ENCODE results near the gene LYPD3. TPM values are rescaled to one million over a fixed set of nuclear protein-coding genes. Genes with fewer than 3 reads are reported as not detected.
A peak's percentile ranks its signal among the peaks of the same experiment; 100 is the strongest.

The LYPD3 gene
- polyA plus RNA-seq, 3 donors: 1.8 to 13.2 (median 3.1) TPM

DNA sequence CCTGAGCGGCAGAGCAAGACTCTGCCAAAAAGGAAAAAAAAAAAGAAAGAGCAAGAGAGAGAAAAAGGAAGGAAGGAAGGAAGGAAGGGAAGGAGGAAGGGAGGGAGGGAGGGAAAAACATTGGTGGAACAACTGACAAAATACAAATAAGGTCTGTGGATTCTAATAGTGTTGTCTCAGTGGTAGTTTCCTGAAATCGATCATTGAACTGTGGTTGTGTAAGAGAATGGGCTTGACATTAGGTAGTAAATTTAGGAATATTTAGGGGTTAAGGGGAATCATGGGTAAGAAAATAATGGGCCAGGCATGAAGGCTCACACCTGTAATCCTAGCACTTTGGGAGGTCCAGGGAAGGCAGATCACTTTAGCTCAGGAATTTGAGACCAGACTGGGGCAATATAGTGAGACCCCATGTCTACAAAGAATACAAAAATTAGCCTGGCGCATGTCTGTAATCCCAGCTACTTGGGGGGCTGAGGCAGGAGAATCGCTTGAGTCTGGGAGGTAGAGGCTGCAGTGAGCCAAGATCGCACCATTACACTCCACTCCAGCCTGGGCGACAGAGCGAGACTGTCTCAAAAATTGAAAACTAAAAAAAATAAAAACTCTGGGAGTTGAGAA, 24.7 kb upstream of the LYPD3 start:
- DNase-seq (ENCODE audit: extremely low read depth in 1 of 11, low read depth in 9 of 11, low spot score in 4 of 11): no peak

DNA sequence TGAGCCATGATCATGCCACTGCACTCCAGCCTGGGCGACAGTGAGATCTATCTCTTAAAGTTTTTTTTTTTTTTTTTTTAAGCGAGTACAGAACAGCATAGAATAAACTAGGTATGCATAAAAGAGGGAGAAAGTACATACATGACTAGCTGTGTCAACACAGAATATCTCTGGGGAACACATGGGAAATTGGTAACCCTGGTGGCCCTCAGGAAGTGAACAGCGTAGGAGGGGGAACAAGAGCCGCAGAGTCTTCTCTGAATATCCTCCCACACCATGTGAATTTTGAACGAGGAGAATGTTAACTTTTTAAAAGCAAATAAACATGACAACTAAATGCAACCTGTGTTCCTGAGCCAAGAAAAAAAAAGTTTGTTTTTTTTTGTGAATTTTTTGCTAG, 23.9 kb upstream of the LYPD3 start:
- no peak for DNase-seq (ENCODE audit: extremely low read depth in 1 of 11, low read depth in 9 of 11, low spot score in 4 of 11)

DNA sequence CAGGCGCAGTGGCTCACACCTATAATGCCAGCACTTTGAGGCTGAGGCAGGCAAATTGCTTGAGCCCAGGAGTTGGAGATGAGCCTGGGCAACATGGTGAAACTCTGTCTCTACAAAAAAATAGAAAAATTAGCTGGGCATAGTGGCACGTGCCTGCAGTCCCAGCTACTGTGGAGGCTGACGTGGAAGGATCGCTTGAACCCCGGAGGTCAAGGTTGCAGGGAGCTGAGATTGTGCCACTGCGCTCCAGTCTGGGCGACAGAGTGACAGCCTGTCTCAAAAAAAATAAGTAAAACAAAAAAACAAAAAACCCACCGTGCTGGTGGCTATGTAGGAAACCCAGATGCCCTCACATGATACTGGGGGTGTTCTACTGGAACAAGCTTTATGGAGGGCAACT, 22.8 kb upstream of the LYPD3 start:
- no peak for DNase-seq (ENCODE audit: extremely low read depth in 1 of 11, low read depth in 9 of 11, low spot score in 4 of 11)

DNA sequence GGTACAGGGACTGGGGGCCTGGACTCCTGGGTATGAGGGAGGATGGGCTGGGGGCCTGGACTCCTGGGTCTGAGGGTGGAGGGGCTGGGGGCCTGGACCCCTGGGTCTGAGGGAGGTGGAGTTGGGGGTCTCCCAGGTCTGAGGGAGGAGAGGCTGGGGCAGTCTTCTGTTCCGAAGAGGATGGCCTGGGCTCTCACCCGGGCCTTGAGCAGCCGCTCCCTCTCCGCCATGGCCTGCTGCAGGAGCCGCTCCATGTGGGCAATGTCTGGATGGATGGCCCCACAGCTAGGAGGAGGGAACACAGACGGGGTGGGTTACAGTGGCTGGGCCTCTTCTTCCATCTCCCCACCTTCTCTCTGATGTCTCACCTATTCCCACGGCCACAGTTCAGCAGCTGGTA, 21.0 kb upstream of the LYPD3 start:
- DNase-seq (ENCODE audit: extremely low read depth in 1 of 11, low read depth in 9 of 11, low spot score in 4 of 11): no peak

DNA sequence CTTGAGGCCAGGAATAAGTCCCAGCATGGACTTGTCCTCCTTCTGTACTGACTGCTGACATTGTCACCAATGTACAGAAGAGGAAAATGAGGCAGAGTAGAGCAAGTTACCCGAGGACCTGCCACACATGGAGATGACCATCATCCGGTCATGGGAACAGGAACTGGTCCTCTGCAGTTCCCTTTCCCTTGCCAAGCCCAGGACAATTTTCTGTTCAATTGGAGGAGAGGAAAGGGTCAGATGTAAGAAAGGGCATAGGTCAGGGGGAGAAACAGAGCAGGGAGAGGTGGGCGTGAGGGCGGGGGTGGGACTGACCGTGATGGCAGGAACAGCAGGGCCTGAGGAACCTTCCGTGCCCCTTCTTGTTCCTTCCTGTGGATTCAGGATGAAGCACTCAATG, 20.5 kb upstream of the LYPD3 start:
- no peak for DNase-seq (ENCODE audit: extremely low read depth in 1 of 11, low read depth in 9 of 11, low spot score in 4 of 11)

DNA sequence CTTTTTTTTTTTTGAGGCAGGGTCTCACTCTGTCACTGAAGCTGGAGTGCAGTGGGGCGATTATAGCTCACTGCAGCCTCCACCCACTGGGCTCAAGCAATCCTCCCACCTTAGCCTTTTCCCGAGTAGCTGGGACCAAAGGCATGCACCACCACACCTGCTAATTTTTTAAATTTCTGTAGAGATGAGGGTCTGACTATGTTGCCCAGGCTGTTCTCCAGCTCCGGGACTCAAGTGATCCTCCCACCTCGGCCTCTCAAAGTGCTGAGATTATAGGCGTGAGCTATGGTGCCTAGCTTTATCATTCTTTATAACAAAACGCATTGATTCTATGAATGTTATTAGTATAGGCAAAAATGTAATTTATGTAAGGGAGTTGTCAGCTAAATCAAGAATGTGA, 17.9 kb upstream of the LYPD3 start:
- DNase-seq (ENCODE audit: extremely low read depth in 1 of 11, low read depth in 9 of 11, low spot score in 4 of 11): no peak

DNA sequence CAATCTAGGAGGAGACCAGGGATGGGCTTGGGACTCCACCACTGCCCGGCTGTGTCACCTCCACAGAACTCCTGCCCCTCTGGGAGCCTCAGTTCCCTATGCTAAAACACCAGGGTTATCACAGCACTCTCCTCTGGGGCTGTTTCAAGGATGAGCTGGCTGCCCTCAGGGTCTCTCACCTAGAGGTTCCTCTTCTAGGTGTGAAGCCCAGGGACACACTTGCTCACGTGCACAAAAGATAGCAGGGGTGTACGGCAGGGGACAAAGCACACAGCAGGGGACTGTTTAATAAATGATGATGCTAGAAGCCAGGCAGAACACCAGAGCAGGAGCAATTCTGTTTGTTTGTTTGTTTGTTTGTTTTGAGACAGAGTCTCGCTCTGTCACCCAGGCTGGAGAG, 16.8 kb upstream of the LYPD3 start:
- no peak for DNase-seq (ENCODE audit: extremely low read depth in 1 of 11, low read depth in 9 of 11, low spot score in 4 of 11)

DNA sequence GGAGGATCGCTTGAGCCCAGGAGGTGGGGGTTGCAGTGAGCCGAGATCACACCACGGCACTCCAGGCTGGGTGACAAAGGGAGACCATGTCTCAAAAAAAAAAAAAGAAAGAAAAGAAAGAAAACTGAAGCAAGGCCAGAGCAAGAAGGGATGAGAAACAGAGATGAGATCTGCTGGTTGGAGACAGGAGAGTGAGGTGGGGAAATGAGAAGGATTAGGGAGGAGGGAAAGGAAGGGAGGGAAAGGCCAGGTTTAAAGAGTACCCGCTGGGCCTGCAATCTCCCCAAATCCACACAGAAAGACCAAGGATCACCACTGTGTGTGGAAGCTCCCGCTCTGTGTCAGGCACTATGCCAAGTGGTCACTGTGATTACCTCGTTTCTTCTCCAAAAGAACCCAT, 16.3 kb upstream of the LYPD3 start:
- DNase-seq (ENCODE audit: extremely low read depth in 1 of 11, low read depth in 9 of 11, low spot score in 4 of 11): no peak

DNA sequence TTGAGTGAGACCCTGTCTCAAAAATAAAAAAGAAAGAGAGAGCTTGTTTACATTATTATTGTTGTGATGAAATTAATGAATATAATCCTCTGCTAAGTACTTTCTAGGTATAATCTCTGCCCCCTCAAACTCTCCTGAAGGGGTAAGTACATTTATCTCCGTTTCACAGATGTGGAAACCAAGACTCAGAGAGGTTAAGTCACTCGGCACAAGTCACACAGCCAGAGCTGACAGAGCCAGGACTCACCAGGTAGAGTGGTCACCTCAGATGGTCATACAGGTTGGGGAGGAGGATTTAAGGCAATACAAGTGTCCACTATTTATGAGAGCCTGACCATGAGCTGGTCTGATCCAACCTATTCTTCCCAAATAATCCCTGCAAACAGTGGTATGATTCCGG, 15.2 kb upstream of the LYPD3 start:
- DNase-seq (ENCODE audit: extremely low read depth in 1 of 11, low read depth in 9 of 11, low spot score in 4 of 11): no peak

DNA sequence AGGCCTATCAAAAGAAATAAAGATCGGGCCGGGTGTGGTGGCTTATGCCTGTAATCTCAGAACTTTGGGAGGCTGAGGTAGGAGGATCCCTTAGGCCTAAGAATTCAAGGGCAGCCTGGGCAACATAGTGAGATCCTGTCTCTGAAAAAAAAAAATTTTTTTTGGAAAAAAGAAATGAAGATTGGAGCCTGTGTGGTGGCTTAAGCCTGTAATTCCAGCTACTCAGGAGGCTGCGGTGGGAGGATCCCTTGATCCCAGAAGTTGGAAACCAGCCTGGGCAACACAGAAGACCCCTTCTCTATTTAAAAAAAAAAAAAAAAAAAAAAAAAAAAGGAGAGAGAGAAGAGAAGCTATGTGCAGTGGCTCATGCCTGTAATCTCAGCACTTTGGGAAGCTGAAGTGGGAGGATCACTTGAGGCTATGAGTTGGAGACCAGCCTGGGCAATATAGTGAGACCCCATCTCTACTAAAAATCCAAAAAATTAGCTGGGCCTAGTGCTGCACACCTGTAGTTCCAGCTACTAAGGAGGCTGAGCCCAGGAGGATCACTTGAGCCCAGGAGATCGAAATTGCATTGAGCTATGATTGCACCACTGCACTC, 14.7 kb upstream of the LYPD3 start:
- no peak for DNase-seq (ENCODE audit: extremely low read depth in 1 of 11, low read depth in 9 of 11, low spot score in 4 of 11)

DNA sequence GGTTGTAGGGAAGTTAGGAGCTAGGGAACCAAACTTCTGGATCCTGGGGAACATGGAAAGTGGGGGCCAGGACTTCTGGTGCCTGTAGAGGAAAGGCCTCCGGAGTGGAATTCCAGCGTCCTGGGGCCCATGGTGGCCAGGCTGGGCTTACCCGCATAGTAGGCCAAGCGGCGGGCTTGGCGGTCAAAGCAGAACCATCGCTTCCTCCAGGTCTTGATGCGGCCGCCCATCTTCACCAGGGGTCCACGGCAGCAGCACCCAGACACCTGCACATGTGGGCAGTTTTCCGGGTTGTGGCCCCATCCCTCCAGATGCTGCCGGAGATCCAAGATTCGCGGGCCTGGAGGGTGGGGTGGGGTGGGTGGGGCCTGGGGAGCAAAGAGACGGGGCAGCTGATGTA, 13.8 kb upstream of the LYPD3 start:
- no peak for DNase-seq (ENCODE audit: extremely low read depth in 1 of 11, low read depth in 9 of 11, low spot score in 4 of 11)

DNA sequence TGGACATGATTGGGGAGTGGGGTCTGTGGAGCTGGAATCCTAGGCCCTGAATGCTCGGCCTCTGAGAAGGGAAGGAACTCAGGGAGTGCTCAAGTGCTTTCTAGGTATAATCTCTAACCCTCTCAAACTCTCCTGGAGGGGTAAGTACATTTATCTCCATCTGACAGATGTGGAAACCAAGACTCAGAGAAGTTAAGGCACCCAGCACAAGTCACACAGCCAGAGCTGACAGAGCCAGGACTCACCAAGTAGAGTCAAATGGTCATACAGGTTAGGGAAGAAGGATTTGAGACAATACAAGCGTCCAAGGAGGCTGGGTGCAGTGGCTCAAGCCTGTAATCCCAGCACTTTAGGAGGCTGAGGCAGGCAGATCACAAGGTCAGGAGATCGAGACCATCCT, 12.9 kb upstream of the LYPD3 start:
- no peak for DNase-seq (ENCODE audit: extremely low read depth in 1 of 11, low read depth in 9 of 11, low spot score in 4 of 11)

DNA sequence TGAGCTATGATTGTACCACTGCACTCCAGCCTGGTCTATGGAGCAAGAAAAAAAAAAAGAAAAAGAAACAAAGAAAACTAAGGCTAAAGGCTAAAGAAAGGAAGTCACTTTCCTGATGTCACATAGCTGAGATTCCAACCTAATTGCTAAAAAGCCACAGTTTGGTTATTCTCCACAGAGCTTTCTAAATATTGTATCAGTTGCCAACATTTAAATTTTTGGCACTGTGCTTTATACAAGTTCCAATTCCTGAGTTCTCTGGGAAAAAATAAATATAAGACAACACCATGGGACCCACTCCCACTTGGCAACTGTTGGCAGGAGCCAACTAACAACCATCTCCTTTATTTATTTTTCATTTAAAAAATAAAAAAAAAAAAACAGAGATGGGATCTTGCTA, 11.2 kb upstream of the LYPD3 start:
- DNase-seq (ENCODE audit: extremely low read depth in 1 of 11, low read depth in 9 of 11, low spot score in 4 of 11): no peak

DNA sequence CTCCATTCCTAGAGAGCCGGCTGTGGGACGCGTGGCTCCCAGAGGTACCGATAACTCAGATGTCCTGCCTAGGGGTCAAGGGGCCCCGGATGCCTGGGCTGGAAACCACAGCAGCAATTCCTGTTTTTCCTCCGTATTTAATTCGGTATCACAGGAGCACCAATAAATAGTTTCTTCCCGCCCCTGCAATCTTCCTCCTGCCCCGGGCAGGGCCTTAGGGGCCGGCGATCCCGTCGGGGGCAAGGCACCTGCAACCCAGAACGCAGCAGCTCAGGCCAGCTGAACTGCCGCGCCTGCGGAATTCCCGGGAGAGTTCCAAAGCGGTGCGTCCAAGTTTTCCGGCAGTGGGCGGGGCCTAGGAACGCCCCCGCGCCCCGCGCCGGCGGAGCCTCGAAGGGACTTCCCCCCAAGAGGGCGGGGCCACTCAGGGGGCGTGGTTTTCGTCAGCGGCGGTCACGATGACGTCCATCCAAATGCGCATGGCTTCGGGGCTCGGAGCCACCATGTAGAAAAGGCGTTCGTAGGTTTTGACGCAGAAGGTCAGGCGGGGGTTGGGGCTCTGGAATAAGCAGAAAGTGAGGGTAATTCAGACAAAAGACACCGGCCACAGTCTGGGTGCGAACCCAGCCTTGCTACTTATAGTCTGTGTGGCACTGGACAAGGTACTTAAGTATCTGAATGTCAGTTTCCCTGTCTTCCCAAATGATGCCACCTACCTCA, 9.7 kb upstream of the LYPD3 start:
- DNase-seq (ENCODE audit: extremely low read depth in 1 of 11, low read depth in 9 of 11, low spot score in 4 of 11): peak; percentile 83 to 93 (median 89)

DNA sequence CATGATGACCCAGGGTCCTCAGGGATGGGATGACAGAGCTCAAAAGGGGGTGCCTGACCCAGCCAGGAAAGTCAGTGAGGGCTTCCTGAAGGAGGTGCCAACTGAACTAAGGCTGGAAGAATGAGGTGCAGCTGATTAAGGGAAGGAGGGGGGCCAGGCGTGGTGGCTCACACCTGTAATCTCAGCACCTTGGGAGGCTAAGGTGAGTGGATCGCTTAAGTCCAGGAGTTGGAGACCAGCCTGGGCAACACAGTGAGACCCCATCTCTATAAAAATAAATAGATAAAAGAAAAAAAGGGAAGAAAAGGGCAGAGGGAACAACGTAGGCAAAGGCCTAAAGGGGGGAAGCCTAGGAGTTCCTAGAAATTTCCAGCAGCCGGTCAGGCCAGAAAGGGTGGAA, 9.1 kb upstream of the LYPD3 start:
- no peak for DNase-seq (ENCODE audit: extremely low read depth in 1 of 11, low read depth in 9 of 11, low spot score in 4 of 11)

DNA sequence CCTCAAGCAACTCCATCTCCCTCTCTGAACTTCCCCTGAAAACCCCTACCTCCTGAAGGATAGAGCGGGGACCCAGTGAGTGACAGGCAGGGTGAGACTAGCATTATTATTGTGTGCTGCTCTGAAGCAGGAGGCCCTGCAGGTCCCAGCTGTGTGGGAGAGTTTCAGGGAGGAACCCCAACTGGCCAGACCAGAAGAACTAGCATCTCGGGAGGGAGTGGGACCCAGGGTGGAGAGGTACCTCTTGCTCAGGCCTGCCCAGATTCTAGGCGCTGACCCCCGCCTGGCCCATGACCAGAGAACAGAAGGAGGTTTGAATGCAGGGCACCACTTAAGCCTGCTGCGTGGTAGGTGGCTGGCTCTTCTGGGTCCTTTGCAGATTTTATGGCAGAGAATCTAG, 5.7 kb upstream of the LYPD3 start:
- DNase-seq (ENCODE audit: extremely low read depth in 1 of 11, low read depth in 9 of 11, low spot score in 4 of 11): no peak

DNA sequence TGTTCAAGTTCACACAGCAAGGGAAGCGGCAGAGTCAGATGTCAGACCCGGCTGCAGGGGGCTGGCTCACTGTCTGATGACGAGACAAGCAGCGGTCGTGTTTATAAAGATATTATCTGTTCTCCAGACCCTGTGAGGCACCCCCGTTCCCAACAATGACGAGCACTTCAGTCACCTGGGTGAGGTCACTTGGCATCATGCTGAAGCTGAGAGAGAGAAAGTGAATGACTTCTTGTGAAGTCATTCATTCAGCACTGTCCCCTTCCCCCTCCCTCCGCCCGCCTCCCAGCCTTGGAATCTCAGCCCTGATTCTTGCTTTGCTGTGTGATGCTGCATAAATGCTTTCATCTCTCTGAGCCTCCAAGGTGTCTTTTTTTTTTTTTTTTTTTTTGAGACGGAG, 4.9 kb upstream of the LYPD3 start:
- DNase-seq (ENCODE audit: extremely low read depth in 1 of 11, low read depth in 9 of 11, low spot score in 4 of 11): no peak

DNA sequence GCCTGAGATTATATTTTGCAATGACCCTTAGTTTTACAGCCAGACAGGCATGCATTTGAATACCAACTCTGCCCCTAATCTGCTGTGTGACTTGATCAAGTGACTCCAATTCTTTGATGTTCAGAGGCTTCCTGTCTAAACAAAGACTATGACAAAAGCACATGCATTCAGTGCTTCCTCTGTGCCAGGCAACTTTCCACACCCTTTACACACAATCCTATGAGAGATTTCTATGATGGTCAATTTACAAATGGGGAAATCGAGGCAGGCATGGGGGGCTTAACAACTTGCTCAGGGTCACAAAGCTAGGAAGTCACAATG, 3.7 kb upstream of the LYPD3 start:
- DNase-seq (ENCODE audit: extremely low read depth in 1 of 11, low read depth in 9 of 11, low spot score in 4 of 11): no peak

DNA sequence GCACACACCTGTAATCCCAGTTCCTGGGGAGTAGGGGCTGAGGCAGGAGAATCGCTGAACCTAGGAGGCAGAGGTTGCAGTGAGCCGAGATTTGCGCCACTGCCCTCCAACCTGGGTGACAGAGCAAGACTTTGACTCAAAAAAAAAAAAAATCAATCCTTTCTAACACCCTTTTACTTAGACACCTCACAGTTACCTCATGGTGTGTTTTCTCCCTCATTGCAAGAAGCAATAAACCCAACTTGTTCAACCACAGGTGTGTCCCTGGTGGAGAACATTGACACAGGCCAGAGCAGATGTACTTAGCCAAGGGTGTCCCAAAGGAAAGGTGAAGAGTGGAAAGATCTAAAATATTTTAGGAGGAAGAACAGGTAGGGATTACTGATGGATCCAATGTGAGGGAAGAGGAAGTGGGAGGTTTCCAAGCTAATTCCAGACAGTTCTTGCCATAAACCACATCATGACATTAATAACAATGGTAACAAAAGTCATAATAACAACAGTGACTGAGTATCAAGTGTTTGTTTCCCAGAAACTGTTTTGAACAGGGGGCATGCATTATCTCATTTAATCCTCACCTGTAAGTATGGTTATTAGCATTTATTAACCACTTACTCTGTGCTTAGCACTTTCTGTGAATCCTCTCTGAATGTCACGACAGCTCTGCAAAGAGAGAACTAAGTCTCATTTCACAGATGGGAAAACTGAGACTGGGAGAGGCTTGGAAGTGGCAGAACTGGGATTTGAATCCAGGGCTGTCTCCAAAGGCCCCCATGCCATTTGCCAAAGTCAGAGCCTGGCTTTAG, 3.1 kb upstream of the LYPD3 start:
- DNase-seq (ENCODE audit: extremely low read depth in 1 of 11, low read depth in 9 of 11, low spot score in 4 of 11): no peak

DNA sequence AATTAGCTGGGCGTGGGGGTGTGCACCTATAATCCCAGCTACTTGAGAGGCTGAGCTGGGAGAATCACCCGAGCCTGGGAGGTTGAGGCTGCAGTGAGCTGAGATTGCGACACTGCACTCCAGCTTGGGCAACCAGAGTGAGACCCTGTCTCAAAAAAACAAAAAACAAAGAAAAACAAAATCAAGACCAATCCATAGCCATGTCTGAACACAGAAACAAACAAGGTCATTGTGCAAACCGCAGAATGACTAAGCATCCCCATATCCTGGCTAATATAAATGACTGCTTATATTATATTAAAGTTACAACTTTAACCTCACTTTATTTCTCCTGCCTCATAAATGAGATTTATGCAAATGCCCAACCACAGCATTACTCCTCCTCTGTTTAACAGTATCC, 2.3 kb upstream of the LYPD3 start:
- no peak for DNase-seq (ENCODE audit: extremely low read depth in 1 of 11, low read depth in 9 of 11, low spot score in 4 of 11)
